WTC11 (cell line): Measurements from ENCODE around the gene KIAA1958. TPM values are rescaled to one million over a fixed set of nuclear protein-coding genes. Genes with fewer than 3 reads are reported as not detected.

ENCODE experiments used
- ATAC-seq: fragments of 200-7000 bp; cut with Tn5 transposase; 2 replicates; pipeline ENCODE4 v1.10.0; 2021; ENCODE audit warnings: mild to moderate bottlenecking, moderate library complexity
- CTCF ChIA-PET: fragments of 300-600 bp; sonication (Branson Sonifier 250); formaldehyde crosslinking; loops from one replicate; lab custom pipeline; 2021; ENCODE audit warnings: antibody characterized with exemption; lab: Charles Lee
- POLR2A ChIA-PET: fragments of 350-600 bp; sonication (Branson Sonifier 250); formaldehyde crosslinking; loops from one replicate; lab custom pipeline; 2021; ENCODE audit warnings: antibody characterized with exemption; lab: Charles Lee
- DNase-seq: peaks from one replicate; pipeline ENCODE4 v3.0.0; 2021; ENCODE audit warnings: low spot score
- H3K27ac Mint-ChIP-seq: 2 replicates; pipeline ENCODE4 v1.8.0; 2021; ENCODE audit warnings: mixed read lengths
- H3K27me3 Mint-ChIP-seq: 2 replicates; pipeline ENCODE4 v1.8.0; 2021; ENCODE audit warnings: low read depth, mild to moderate bottlenecking, moderate library complexity, mixed read lengths
- H3K36me3 Mint-ChIP-seq: 2 replicates; pipeline ENCODE4 v1.8.0; 2021; ENCODE audit warnings: mixed read lengths
- H3K4me1 Mint-ChIP-seq: 2 replicates; pipeline ENCODE4 v1.8.0; 2022; ENCODE audit warnings: mixed read lengths
- H3K4me3 Mint-ChIP-seq: 2 replicates; pipeline ENCODE4 v1.8.0; 2021; ENCODE audit warnings: mild to moderate bottlenecking, moderate library complexity, mixed read lengths
- H3K9me3 Mint-ChIP-seq: 2 replicates; pipeline ENCODE4 v1.8.0; 2021; ENCODE audit warnings: mixed read lengths
- ATF6 ChIP-seq: sonication (generic); formaldehyde crosslinking; IDR thresholded peaks from 2 replicates; pipeline ENCODE4 v1.8.1; 2023; ENCODE audit warnings: mild to moderate bottlenecking, missing genetic modification reagents
- CBFB ChIP-seq: sonication (generic); formaldehyde crosslinking; IDR thresholded peaks from 2 replicates; pipeline ENCODE4 v1.8.1; 2022; ENCODE audit warnings: mild to moderate bottlenecking, low read depth, missing genetic modification reagents
- CTCF ChIP-seq: fragments of 200-600 bp; IDR thresholded peaks from 2 replicates; pipeline ENCODE4 v1.8.0; 2022; ENCODE audit warnings: antibody characterized with exemption
- ELF4 ChIP-seq: sonication (generic); formaldehyde crosslinking; IDR thresholded peaks from 2 replicates; pipeline ENCODE4 v1.8.1; 2022; ENCODE audit warnings: low read depth, mild to moderate bottlenecking, moderate library complexity, missing genetic modification reagents
- ESRRA ChIP-seq: sonication (generic); formaldehyde crosslinking; IDR thresholded peaks from 2 replicates; pipeline ENCODE4 v1.8.1; 2022; ENCODE audit warnings: mild to moderate bottlenecking, missing genetic modification reagents, borderline replicate concordance
- GTF2I ChIP-seq: fragments of 250-450 bp; sonication (Bioruptor Pico); conservative IDR thresholded peaks from 2 replicates; pipeline ENCODE4 v1.4.0; 2021; ENCODE audit warnings: mild to moderate bottlenecking
- IRF2 ChIP-seq: sonication (generic); formaldehyde crosslinking; IDR thresholded peaks from 2 replicates; pipeline ENCODE4 v1.8.0; 2022; ENCODE audit warnings: low read depth, missing genetic modification reagents, borderline replicate concordance
- MAX ChIP-seq: sonication (generic); formaldehyde crosslinking; IDR thresholded peaks from 2 replicates; pipeline ENCODE4 v1.8.0; 2022; ENCODE audit warnings: mild to moderate bottlenecking, missing genetic modification reagents
- MYBL2 ChIP-seq: sonication (generic); formaldehyde crosslinking; IDR thresholded peaks from 2 replicates; pipeline ENCODE4 v1.8.1; 2023; ENCODE audit warnings: mild to moderate bottlenecking, moderate library complexity, missing genetic modification reagents
- NFE2L1 ChIP-seq: sonication (generic); formaldehyde crosslinking; IDR thresholded peaks from 2 replicates; pipeline ENCODE4 v1.8.1; 2023; ENCODE audit warnings: missing genetic modification reagents
- PRDM15 ChIP-seq: sonication (generic); formaldehyde crosslinking; IDR thresholded peaks from 2 replicates; pipeline ENCODE4 v1.8.0; 2022; ENCODE audit warnings: missing genetic modification reagents
- RELA ChIP-seq: sonication (generic); formaldehyde crosslinking; IDR thresholded peaks from 2 replicates; pipeline ENCODE4 v1.8.1; 2022; ENCODE audit warnings: missing genetic modification reagents, mild to moderate bottlenecking, borderline replicate concordance
- SOX15 ChIP-seq: fragments of 250-450 bp; sonication (Bioruptor Pico); IDR thresholded peaks from 2 replicates; pipeline ENCODE4 v1.9.0; 2021; ENCODE audit warnings: mild to moderate bottlenecking
- TCF7 ChIP-seq: sonication (generic); formaldehyde crosslinking; IDR thresholded peaks from 2 replicates; pipeline ENCODE4 v1.8.0; 2022; ENCODE audit warnings: mild to moderate bottlenecking, low read depth, missing genetic modification reagents, moderate library complexity
- TEAD4 ChIP-seq: sonication (generic); formaldehyde crosslinking; IDR thresholded peaks from 2 replicates; pipeline ENCODE4 v1.8.0; 2022; ENCODE audit warnings: mild to moderate bottlenecking, missing genetic modification reagents
- TP53 ChIP-seq: sonication (generic); formaldehyde crosslinking; IDR thresholded peaks from 2 replicates; pipeline ENCODE4 v1.8.1; 2023; ENCODE audit warnings: mild to moderate bottlenecking, missing genetic modification reagents
- ZBTB43 ChIP-seq: sonication (generic); formaldehyde crosslinking; IDR thresholded peaks from 2 replicates; pipeline ENCODE4 v1.8.1; 2023; ENCODE audit warnings: mild to moderate bottlenecking, missing genetic modification reagents
- ZNF138 ChIP-seq: sonication (generic); formaldehyde crosslinking; conservative IDR thresholded peaks from 2 replicates; pipeline ENCODE4 v1.8.1; 2022; ENCODE audit warnings: mild to moderate bottlenecking, moderate library complexity, missing genetic modification reagents
- ZNF232 ChIP-seq: sonication (generic); formaldehyde crosslinking; IDR thresholded peaks from 2 replicates; pipeline ENCODE4 v1.8.0; 2022; ENCODE audit warnings: mild to moderate bottlenecking, missing genetic modification reagents
- ZNF423 ChIP-seq: fragments of 250-450 bp; sonication (Bioruptor Pico); IDR thresholded peaks from 2 replicates; pipeline ENCODE4 v2.1.2; 2022; ENCODE audit warnings: mild to moderate bottlenecking, moderate library complexity
- total RNA-seq: library from RNA; stranded (reverse); gene quantifications from 3 replicates; pipeline ENCODE4 v1.2.3, GENCODE V29; 2021
- TF ChIP-seq, protein P1 (sequence below): sonication (generic); formaldehyde crosslinking; IDR thresholded peaks from 2 replicates; pipeline ENCODE4 v1.8.0; 2022; ENCODE audit warnings: mild to moderate bottlenecking, missing genetic modification reagents

The KIAA1958 gene
- total RNA-seq, 1 experiment from 2014 or later = 41.0 TPM

DNA sequence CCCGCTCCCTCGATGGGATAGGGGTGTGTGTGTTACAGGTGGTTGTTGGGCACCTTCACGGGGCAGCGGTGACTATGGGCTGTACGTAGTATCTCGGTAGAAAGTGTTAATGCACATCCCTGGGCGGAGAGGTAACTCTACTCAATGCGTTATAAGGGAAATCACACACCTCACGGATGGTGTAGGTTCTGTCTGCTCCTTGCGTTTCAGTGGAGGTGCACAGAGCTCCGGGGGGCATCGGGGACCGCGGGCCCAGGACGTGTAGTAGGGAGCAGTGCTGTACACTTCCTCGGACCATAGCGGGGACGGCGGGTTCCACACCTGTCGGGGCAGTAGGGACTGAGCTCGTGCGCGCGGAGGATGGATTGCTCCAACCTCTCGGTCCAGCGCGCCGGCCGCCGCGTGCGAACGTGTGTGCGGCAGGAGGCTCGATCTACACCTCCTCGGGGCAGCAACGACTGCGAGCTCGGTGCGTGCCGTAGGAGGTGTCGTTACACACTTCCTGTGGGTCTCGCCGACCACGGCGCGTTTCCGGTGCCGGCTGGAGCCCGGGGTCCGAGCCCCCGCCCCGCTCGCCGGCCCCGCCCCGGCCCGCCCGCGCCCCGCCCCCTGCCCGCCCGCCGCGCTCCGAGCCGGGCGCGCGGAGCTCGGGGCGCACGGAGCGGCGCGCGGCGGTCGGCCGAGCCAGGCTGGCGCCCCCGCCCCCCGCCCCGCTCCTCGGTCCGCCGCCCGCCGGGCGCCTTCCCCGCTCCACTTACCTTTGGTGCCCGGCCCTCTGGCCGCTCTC, at the start of gene KIAA1958 (continued):
- no peak for TF ChIP-seq CTCF
- TF ChIP-seq NFE2L1 (CRISPR knock-in tag) = peak; percentile 65
- TF ChIP-seq TP53 (CRISPR knock-in tag) = 0 out of 2 replicates have a peak, but pooled peaks have one; percentile 18
- TF ChIP-seq, protein P1, sequence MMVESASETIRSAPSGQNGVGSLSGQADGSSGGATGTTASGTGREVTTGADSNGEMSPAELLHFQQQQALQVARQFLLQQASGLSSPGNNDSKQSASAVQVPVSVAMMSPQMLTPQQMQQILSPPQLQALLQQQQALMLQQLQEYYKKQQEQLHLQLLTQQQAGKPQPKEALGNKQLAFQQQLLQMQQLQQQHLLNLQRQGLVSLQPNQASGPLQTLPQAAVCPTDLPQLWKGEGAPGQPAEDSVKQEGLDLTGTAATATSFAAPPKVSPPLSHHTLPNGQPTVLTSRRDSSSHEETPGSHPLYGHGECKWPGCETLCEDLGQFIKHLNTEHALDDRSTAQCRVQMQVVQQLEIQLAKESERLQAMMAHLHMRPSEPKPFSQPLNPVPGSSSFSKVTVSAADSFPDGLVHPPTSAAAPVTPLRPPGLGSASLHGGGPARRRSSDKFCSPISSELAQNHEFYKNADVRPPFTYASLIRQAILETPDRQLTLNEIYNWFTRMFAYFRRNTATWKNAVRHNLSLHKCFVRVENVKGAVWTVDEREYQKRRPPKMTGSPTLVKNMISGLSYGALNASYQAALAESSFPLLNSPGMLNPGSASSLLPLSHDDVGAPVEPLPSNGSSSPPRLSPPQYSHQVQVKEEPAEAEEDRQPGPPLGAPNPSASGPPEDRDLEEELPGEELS = peak; percentile 92; the same call in 1 of the 2 replicates
- 0 out of 2 replicates have a peak, but pooled peaks have one; percentile 45 for TF ChIP-seq TEAD4
- peak; percentile 75; the same call in 1 of the 2 replicates for TF ChIP-seq TCF7
- TF ChIP-seq ELF4 = no peak
- no peak for TF ChIP-seq ZNF423 (CRISPR knock-in tag)
- peak; percentile 77 for TF ChIP-seq MYBL2 (CRISPR knock-in tag)
- TF ChIP-seq RELA = peak; percentile 78; the same call in 1 of the 2 replicates
- no peak for TF ChIP-seq ZNF138 (CRISPR knock-in tag)
- no peak for TF ChIP-seq ATF6 (CRISPR knock-in tag)
- TF ChIP-seq MAX (CRISPR knock-in tag) = peak; percentile 93
- peak; percentile 95 for TF ChIP-seq ZBTB43 (CRISPR knock-in tag)

DNA sequence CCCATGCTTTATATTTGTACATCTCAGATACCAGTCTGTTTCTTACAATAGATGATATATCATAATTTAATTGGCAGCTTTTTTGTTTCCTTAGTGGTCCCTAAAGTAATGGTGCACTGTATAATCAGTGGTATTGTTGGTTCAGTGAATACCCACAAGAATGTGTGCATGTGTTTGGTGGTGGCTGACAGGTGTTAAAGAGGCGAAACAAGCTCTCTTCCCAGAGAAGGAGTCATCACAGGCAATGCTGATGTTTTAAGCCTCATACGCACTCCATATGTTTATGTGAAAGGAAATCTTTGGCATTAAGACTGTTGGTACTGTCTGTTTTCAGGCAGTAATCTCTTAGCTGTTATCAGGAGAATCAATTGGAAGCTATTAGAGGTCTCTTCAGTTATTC, 49.2 kb upstream of the KIAA1958 start:
- no peak for DNase-seq
- Mint-ChIP-seq H3K27ac (no peak overlapping the region), H3K9me3 (no peaks in the 10 kb centered on the region), H3K27me3 (no peaks in the 10 kb centered on the region), H3K36me3 (no peaks in the 10 kb centered on the region), H3K4me3 (no peak overlapping the region), H3K4me1 (no peaks in the 10 kb centered on the region)
- POLR2A ChIA-PET = no interaction called here
- CTCF ChIA-PET = no interaction called here
- ATAC-seq = no peak
- TF ChIP-seq CBFB (CRISPR knock-in tag) (no peak), GTF2I (no peak), IRF2 (no peak), NFE2L1 (CRISPR knock-in tag) (no peak), ZNF232 (CRISPR knock-in tag) (no peak), ESRRA (CRISPR knock-in tag) (no peak), PRDM15 (CRISPR knock-in tag) (no peak), SOX15 (CRISPR knock-in tag) (no peak), ATF6 (CRISPR knock-in tag) (no peak)
- TF ChIP-seq, protein P1 = no peak
